Measurements from ENCODE around the gene TAC3. TPM values are rescaled to one million over a fixed set of nuclear protein-coding genes. Genes with fewer than 3 reads are reported as not detected.

Gene TAC3
- total RNA-seq, 1 donor from 2014 or later, result 0.51 TPM

DNA sequence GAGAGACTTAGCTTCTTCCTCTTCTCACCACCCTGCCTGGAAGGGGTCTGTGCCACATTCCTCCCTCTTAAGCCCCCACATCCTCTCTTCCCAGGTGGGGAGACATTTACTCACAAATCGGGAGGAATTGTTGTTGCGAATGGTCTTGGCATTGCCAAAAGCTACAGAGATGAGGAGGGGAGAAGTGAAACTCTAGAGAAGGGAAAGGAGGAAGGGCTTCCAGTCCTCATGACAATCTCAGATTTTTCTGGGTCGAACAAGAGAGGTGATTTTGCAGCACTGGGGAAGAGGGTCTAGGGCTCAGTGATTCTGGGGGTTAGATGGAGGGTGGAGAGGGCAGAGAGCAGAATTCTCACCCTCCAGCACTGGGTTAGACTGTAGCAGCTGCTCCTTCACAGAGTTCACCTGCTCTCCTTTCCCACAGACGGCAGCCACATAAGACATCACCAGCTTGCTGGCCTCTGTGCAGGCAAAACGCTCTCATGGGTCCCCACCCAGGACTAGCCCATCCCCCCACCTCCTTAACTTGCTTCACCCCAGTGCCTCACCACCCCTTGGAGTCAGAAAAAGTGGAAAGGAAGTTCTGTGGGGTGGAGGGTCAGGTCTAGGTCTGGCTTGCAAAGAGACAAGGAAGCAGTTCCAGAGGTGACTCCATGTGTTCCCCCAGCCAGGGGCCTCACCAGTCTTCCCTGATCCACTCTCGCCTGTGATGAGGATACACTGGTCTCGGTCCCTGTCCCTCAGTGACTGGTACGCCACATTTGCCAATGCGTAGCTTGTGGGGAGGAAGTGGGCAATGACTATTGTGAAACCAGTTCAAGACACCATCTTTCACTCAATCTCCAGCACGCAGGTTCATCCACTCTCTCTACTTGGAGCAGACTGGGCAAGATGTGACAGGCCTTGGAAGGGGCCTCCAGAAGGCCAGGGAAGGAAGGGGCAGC lies 30.9 kb upstream of the TAC3 start:
- Mint-ChIP-seq H3K27ac (ENCODE audit: unreplicated experiment) (no peak overlapping the region), H3K36me3 (ENCODE audit: low read depth) (no peaks in the 10 kb centered on the region), H3K27me3 (ENCODE audit: low read depth) (peaks cover 53% of the 10 kb centered on the region), H3K4me1 (no peaks in the 10 kb centered on the region), H3K9me3 (no peaks in the 10 kb centered on the region), H3K4me3 (no peak overlapping the region)
- DNase-seq (ENCODE audit: low read depth, low spot score), result no peak
- no peak for TF ChIP-seq CTCF (conservative IDR thresholded peaks at IDR 0.05)

- Mint-ChIP-seq H3K4me1 (no peaks in the 10 kb centered on the region), H3K4me3 (no peak overlapping the region), H3K36me3 (ENCODE audit: low read depth) (no peaks in the 10 kb centered on the region), H3K27ac (ENCODE audit: unreplicated experiment) (no peak overlapping the region), H3K9me3 (no peaks in the 10 kb centered on the region), H3K27me3 (ENCODE audit: low read depth) (peaks cover 59% of the 10 kb centered on the region)
- DNase-seq (ENCODE audit: low read depth, low spot score), result no peak
- no peak for TF ChIP-seq CTCF (conservative IDR thresholded peaks at IDR 0.05)
These were observed 29.9 kb upstream of the TAC3 start for GRCh38 chr12:57046086-57046791.

GRCh38 chr12:57044889-57045288 lies 28.6 kb upstream of the TAC3 start:
- no peaks in the 10 kb centered on the region for H3K9me3 Mint-ChIP-seq
- no peaks in the 10 kb centered on the region for H3K36me3 Mint-ChIP-seq (ENCODE audit: low read depth)
- TF ChIP-seq CTCF (conservative IDR thresholded peaks at IDR 0.05), result no peak
- peaks cover 55% of the 10 kb centered on the region for H3K27me3 Mint-ChIP-seq (ENCODE audit: low read depth)
- H3K4me3 Mint-ChIP-seq, result no peak overlapping the region
- no peaks in the 10 kb centered on the region for H3K4me1 Mint-ChIP-seq
- no peak for DNase-seq (ENCODE audit: low read depth, low spot score)
- H3K27ac Mint-ChIP-seq (ENCODE audit: unreplicated experiment), result no peak overlapping the region

GRCh38 chr12:57044468-57044867 lies 28.1 kb upstream of the TAC3 start:
- no peak for TF ChIP-seq CTCF (conservative IDR thresholded peaks at IDR 0.05)
- Mint-ChIP-seq H3K9me3 (no peaks in the 10 kb centered on the region), H3K4me3 (no peak overlapping the region), H3K27ac (ENCODE audit: unreplicated experiment) (no peak overlapping the region), H3K36me3 (ENCODE audit: low read depth) (no peaks in the 10 kb centered on the region), H3K27me3 (ENCODE audit: low read depth) (peaks cover 53% of the 10 kb centered on the region), H3K4me1 (no peaks in the 10 kb centered on the region)
- DNase-seq (ENCODE audit: low read depth, low spot score), result no peak

DNA sequence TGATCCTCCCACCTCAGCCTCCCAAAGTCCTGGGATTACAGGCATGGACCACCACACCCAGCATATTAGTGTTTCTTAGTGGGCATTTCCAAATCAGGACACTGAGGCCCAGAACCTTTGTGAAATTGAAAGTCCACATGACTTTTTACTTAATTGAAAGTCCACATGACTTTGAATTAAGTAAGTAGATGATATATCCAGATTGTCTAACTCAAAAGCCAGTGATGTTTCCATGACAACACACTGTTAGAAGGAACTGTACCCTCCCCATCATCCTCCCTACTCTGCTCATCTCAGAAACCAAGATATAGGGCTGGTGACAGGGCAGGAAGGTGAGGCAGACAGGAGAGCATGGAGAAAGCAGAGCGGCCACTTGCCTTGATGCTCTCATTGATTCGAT lies 26.4 kb upstream of the TAC3 start:
- H3K27me3 Mint-ChIP-seq (ENCODE audit: low read depth), result peaks cover 43% of the 10 kb centered on the region
- H3K4me1 Mint-ChIP-seq, result no peaks in the 10 kb centered on the region
- H3K9me3 Mint-ChIP-seq, result no peaks in the 10 kb centered on the region
- no peaks in the 10 kb centered on the region for H3K36me3 Mint-ChIP-seq (ENCODE audit: low read depth)
- TF ChIP-seq CTCF (conservative IDR thresholded peaks at IDR 0.05), result no peak
- no peak overlapping the region for H3K27ac Mint-ChIP-seq (ENCODE audit: unreplicated experiment)
- no peak for DNase-seq (ENCODE audit: low read depth, low spot score)
- no peak overlapping the region for H3K4me3 Mint-ChIP-seq

Measured in neural crest cell (in vitro differentiated cells).